Gastroesophageal sphincter (tissue), 3 donors: ENCODE results near the gene LY6G5C.

Experiments
- CTCF ChIP-seq, 4 experiments: fragments of 200-600 bp in 2 of 4; fragments of 450-650 bp in 2 of 4; sonication (generic) in 1 of 4; IDR thresholded peaks; one replicate each; pipeline ENCODE4 v1.5.1; 2017 to 2019; ENCODE audit warnings: antibody characterized with exemption in 4 of 4, mild to moderate bottlenecking in 2 of 4, moderate library complexity in 2 of 4
- POLR2A ChIP-seq, 2 donors: fragments of 450-650 bp; IDR thresholded peaks; one replicate each; pipeline ENCODE4 v1.6.1; 2017; ENCODE audit warnings: antibody characterized with exemption in 2 of 2, mild to moderate bottlenecking in 2 of 2, moderate library complexity in 1 of 2

GRCh38 chr6:31640612-31641011 is 40.3 kb downstream of the LY6G5C start:
- TF ChIP-seq CTCF (IDR thresholded peaks at IDR 0.05): no peak
- no peak for TF ChIP-seq POLR2A (IDR thresholded peaks at IDR 0.05)
